Measurements from ENCODE around the gene XPO4.
"Not testable (repeated sequence)": the region's sequence is repeated elsewhere in the genome, so short reads cannot be mapped to it uniquely, and the experiment has no call there.

Gene XPO4

GRCh38 chr13:20890540-20890939 lies 12.0 kb downstream of the XPO4 start:
- not testable (repeated sequence) for DNase-seq

- no peak for DNase-seq
Measured at GRCh38 chr13:20882206-20882605, 20.3 kb downstream of the XPO4 start.

DNA sequence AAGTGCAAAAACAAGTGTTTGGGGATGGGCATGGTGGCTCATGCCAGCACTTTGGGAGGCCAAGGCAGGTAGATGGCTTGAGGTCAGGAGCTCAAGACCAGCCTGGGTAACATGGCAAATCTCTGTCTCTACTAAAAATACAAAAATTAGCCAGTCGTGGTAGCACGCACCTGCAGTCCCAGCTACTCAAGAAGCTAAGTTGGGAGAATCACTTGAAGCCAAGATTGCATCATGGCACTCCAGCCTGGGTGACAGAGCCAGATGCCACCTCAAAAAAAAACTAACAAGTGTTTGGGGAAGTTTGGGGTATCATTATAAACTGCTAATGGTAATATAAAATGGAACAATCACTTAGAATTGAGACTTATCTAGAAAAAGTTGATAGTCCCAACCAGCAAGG lies 24.6 kb downstream of the XPO4 start:
- no peak for DNase-seq

DNA sequence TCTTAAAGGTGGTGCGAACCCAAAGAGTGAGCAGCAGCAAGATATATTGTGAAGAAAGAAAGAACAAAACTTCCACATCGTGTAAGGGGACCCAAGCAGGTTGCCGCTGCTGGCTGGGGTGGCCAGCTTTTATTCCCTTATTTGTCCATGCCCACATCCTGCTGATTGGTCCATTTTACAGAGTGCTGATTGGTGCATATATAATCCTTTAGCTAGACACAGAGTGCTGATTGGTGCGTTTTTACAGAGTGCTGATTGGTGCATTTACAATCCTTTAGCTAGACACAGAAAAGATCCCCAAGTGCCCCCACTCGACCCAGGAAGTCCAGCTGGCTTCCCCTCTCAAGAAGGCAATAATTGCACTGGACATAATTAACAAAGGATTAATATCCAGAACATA lies 25.7 kb downstream of the XPO4 start:
- DNase-seq = not testable (repeated sequence)

GRCh38 chr13:20874439-20874838 lies 28.1 kb downstream of the XPO4 start:
- not testable (repeated sequence) for DNase-seq

- no peak for DNase-seq
Measured at GRCh38 chr13:20873348-20873747, 29.2 kb downstream of the XPO4 start.

GRCh38 chr13:20870829-20871228 lies 31.7 kb downstream of the XPO4 start:
- no peak for DNase-seq

GRCh38 chr13:20869540-20869939 lies 33.0 kb downstream of the XPO4 start:
- DNase-seq = no peak

DNA sequence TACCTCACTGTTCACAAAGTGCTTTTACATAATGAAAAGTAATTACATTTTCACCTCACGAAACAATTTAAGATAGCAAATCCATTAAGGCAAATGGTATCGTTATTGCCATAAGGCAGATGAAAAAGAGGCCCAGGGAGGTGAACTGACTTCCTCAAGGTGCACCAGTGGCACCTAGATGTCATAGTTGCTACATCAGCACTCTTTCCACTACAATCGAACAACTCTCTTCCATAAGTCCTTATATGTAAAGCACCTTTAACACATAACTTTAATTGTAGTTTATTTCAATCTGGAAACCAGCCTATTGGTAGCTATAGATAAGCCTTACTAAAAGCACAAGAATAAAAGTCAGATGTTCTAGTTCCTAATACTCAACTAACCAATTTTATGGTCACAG lies 35.1 kb downstream of the XPO4 start:
- DNase-seq = no peak

DNA sequence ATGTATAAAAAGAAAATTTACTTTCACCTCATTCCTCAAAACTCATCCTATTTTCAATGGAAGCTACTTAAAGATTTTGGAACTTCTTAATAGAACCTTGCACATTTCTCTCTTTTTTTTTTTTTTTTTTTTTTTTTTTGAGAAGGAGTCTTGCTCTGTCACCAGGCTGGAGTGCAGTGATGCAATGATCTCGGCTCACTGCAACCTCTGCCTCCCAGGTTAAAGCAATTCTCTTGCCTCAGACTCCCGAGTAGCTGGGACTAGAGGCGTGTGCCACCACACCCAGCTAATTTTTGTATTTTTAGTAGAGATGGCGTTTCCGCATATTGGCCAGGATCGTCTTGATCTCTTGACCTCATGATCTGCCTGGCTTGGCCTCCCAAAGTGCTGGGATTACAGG lies 40.9 kb downstream of the XPO4 start:
- DNase-seq = not testable (repeated sequence)

- no peak for DNase-seq
Measured at GRCh38 chr13:20860844-20861243, 41.7 kb downstream of the XPO4 start.

- no peak for DNase-seq
Measured at GRCh38 chr13:20856650-20857049, 45.9 kb downstream of the XPO4 start.

DNA sequence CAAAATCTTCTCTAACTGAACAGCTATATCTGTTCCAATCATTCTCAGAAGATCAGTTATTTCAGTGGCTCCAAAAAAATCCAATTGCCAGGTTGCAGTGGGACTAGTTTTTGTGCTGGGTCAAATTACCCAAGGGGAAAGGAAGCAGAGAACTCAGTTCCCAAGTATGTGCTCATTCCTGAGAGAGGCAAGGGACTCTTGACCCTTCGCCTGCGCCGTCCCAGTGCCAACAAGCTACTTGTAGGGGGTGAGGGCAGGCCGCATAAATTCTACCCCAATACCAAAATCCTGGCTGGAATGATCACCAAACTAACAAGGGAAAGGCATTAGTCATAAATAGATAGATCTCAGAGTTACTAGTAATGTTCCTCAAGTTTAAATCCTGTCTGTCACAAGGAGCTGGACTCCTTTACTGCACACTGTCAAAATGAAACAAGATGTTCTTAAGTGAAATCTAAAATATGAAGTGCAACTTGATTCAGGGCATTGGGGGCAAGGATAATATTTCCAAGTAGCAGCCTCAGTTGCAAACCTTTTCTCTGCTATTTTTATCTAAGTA lies 50.6 kb downstream of the XPO4 start:
- no peak for DNase-seq

GRCh38 chr13:20848944-20849343 lies 53.6 kb downstream of the XPO4 start:
- DNase-seq = no peak

DNA sequence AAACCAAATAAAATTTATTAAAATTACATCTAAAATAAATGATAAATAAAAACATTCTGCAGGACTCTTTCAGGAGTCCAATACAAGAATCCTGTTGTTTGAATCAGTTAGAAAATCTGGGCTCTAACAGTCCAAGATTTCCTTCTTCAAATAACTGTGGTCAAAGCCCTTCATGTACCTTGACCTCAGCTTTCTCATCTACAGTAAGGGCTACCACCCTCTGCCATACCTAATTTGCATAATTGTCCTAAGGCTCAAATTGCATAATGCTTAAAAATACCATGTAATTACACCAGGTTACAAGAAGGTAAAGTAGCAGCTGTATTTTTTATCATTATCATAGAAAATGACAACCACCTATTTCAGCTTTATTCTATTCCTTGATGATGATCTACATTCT lies 54.3 kb downstream of the XPO4 start:
- no peak for DNase-seq

GRCh38 chr13:20847296-20847695 lies 55.2 kb downstream of the XPO4 start:
- DNase-seq = no peak

- no peak for DNase-seq
Measured at GRCh38 chr13:20843166-20843565, 59.4 kb downstream of the XPO4 start.

GRCh38 chr13:20840568-20840967 lies 62.0 kb downstream of the XPO4 start:
- DNase-seq = no peak

- no peak for DNase-seq
Measured at GRCh38 chr13:20833900-20834679, 68.5 kb downstream of the XPO4 start.

DNA sequence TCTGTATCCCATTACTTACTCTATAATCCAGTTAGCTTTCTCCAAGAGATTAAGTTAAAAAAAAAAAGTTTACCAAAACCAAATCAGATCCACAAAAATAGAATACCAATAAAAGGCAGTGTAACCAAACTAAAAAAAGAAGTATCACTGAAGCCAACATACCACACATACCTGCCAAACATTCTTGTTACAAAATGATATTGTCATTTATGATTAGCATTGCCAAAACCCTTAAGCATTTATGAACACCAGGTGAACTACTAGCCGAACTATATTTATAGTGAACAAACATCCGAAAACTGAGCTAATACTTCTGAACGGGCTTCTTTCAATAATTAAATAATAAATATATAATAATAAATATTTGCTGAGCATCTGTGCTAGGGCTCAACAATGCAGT lies 69.7 kb downstream of the XPO4 start:
- DNase-seq = no peak

DNA sequence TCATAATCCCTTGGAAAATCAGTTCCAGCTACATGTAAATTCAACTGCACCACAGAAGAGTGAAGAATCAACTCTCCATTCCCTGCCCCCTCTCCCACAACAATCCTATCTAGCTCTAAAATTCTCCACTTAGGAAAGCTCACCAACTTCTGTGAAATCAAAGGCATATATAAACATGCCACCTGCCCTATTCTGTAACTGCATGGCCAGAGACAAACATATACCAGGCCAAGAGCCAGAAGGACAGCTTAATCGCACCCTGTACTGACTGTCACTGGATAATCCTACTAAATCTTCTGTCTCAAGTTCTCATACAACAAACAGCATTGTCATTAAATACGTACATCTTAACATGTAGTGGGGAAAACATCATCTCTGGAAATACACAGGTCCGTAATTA lies 70.6 kb downstream of the XPO4 start:
- no peak for DNase-seq

DNA sequence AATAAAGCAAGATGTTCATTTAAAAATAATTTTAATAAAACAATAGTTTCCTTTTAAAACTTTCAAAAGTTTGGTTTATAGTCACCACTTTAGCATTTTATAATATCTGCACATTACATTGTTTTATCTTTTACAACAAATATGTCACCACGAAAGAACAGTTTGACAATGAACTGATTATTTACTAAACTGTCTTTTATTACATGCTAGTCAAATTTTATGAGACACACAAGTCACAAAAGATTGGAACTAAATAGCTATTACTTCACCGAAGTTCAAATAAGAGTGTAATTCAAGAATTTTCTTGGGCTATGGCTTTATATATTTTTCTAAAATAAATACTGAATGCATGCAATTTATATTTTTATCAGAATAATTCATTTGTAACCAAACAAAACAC lies 71.3 kb downstream of the XPO4 start:
- no peak for DNase-seq

DNA sequence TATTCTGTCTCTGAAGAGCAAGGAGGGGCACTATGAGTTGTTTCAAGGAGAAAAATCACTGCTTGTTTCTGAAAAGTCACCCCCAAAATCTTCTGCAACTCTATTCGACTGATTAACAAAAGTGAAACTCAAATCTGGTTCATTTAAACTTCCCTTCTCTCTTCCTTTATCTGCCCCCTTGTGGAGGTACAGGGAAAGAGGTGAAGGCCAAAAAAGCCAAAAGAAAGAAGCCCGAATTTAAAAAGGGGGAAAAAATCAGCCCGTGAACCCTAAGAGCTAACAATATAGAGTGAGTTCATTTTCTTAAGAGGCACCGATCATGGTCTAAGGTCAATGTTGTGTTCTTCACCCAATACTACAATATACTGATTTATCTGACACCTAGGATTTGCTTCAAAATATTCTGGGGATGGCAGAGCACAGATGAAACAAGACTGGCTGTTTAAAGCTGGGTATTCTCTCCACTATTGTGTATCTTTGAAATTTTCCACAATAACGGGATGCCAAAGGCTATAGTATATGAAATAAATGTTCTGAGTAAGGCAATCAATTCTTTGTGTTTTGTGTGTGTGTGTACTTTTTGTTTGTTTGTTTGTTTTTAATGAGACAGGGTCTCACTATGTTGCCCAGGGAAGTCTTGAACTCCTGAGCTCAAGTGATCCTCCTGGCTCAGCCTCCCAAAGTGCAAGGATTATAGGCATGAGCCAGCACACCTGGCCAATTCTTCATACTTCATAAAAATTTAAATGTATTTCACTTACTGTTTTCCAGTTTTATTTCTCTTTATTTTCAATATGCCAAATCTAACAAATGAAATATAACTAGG lies 73.8 kb downstream of the XPO4 start:
- no peak for DNase-seq

Measured in NCI-H187 (cell line).